H1 (cell line): ENCODE results near the gene UBR7. TPM values are rescaled to one million over a fixed set of nuclear protein-coding genes. Genes with fewer than 3 reads are reported as not detected.

Source experiments
- CTCF ChIA-PET: fragments of 300-600 bp; sonication (Branson Sonifier 250); formaldehyde crosslinking; loops from one replicate; lab custom pipeline; 2021; ENCODE audit not compliant: partially characterized antibody; lab: Charles Lee
- POLR2A ChIA-PET: fragments of 300-600 bp; sonication (Branson Sonifier 250); formaldehyde crosslinking; loops from one replicate; lab custom pipeline; 2021; ENCODE audit warnings: inconsistent platforms; ENCODE audit not compliant: partially characterized antibody; lab: Charles Lee
- DNase-seq, 2 experiments: peaks; one replicate each; pipeline versions ENCODE4 v3.0.0 to v3.0.0-alpha.2; 2010 to 2022; ENCODE audit warnings: low spot score in 2 of 2, low read depth in 1 of 2, mixed read lengths in 1 of 2
- FAIRE-seq: peaks from 2 replicates; lab custom pipeline; 2011; peaks lifted over from hg19 to GRCh38; lab: Jason Lieb, UNC
- H2AFZ ChIP-seq: 2 replicates; pipeline ENCODE4 v1.8.1; 2012; ENCODE audit warnings: low read length, inconsistent platforms
- H2AK5ac ChIP-seq: 2 replicates; pipeline ENCODE4 v1.6.1; 2013; ENCODE audit warnings: low read depth, low read length
- H2BK120ac ChIP-seq: replicated peaks from 2 replicates; pipeline ENCODE3; 2013; ENCODE audit warnings: low read depth, low read length, inconsistent platforms
- H2BK12ac ChIP-seq: 2 replicates; pipeline ENCODE4 v1.6.1; 2013; ENCODE audit warnings: low read depth, low read length
- H2BK15ac ChIP-seq: 2 replicates; pipeline ENCODE4 v1.6.1; 2013; ENCODE audit warnings: low read length
- H2BK20ac ChIP-seq: 2 replicates; pipeline ENCODE4 v1.6.1; 2013; ENCODE audit warnings: low read length
- H2BK5ac ChIP-seq: 2 replicates; pipeline ENCODE4 v1.6.1; 2013; ENCODE audit warnings: low read depth, low read length
- H3K14ac ChIP-seq: 2 replicates; pipeline ENCODE4 v1.6.1; 2013; ENCODE audit warnings: inconsistent platforms; ENCODE audit not compliant: insufficient read length
- H3K18ac ChIP-seq: 2 replicates; pipeline ENCODE4 v1.6.1; 2013; ENCODE audit warnings: low read length; ENCODE audit errors: extremely low read depth
- H3K23ac ChIP-seq: 2 replicates; pipeline ENCODE4 v1.6.1; 2013; ENCODE audit warnings: inconsistent platforms; ENCODE audit not compliant: insufficient read length
- H3K23me2 ChIP-seq: 2 replicates; pipeline ENCODE4 v1.6.1; 2013; ENCODE audit warnings: low read depth, low read length
- H3K27ac ChIP-seq: 2 replicates; pipeline ENCODE4 v1.6.1; 2011; ENCODE audit warnings: low read depth, low read length, inconsistent platforms
- H3K27me3 ChIP-seq, 4 experiments: replicated peaks in 1 of 4; 1 replicate in 1 of 4; 2 replicates in 3 of 4; pipeline versions ENCODE4 v1.6.1 to v1.8.1; 2011 to 2013; ENCODE audit warnings: low read length in 3 of 4, mild to moderate bottlenecking in 3 of 4, inconsistent platforms in 2 of 4, mixed read lengths in 2 of 4, moderate library complexity in 1 of 4; ENCODE audit not compliant: control insufficient read depth in 3 of 4, insufficient read depth in 3 of 4; ENCODE audit errors: extremely low read depth in 1 of 4
- H3K36me3 ChIP-seq, 4 experiments: 2 replicates each; pipeline versions ENCODE4 v1.6.1 to v1.8.1; 2011 to 2013; ENCODE audit warnings: mild to moderate bottlenecking in 4 of 4, low read length in 3 of 4, moderate library complexity in 2 of 4, control low read depth in 1 of 4, inconsistent platforms in 1 of 4; ENCODE audit not compliant: insufficient read depth in 4 of 4, control insufficient read depth in 2 of 4
- H3K4ac ChIP-seq: replicated peaks from 2 replicates; pipeline ENCODE3; 2013; ENCODE audit warnings: low read length, low read depth, mixed read lengths, inconsistent platforms; ENCODE audit not compliant: insufficient read length
- H3K4me1 ChIP-seq, 4 experiments: replicated peaks in 1 of 4; 1 replicate in 1 of 4; 2 replicates in 3 of 4; pipeline versions ENCODE4 v1.6.1 to v1.8.1; 2011 to 2013; ENCODE audit warnings: low read length in 3 of 4, inconsistent platforms in 2 of 4, mixed read lengths in 1 of 4; ENCODE audit not compliant: insufficient read depth in 4 of 4, control insufficient read depth in 3 of 4
- H3K4me2 ChIP-seq, 2 experiments: 2 replicates each; pipeline versions ENCODE4 v1.6.1 to v1.8.1; 2011 to 2013; ENCODE audit warnings: low read depth in 2 of 2, low read length in 2 of 2, control low read depth in 1 of 2, inconsistent platforms in 1 of 2, mild to moderate bottlenecking in 1 of 2; ENCODE audit not compliant: insufficient read depth in 1 of 2
- H3K4me3 ChIP-seq, 4 experiments: fragments of 200-600, 300-600 bp in 1 of 4; sonication (generic), shearing (Covaris generic), sonication (Bioruptor Twin) in 1 of 4; 2 replicates each; pipeline versions ENCODE4 v1.5.1 to v1.8.1; 2011 to 2016; ENCODE audit warnings: low read length in 4 of 4, low read depth in 3 of 4, control low read depth in 2 of 4, inconsistent platforms in 2 of 4, mild to moderate bottlenecking in 2 of 4, mixed read lengths in 1 of 4, moderate library complexity in 1 of 4; ENCODE audit not compliant: insufficient read depth in 2 of 4; ENCODE audit errors: extremely low read depth in 1 of 4
- H3K56ac ChIP-seq: replicated peaks from 2 replicates; pipeline ENCODE3; 2013; ENCODE audit warnings: low read depth, mild to moderate bottlenecking, mixed read lengths, low read length, inconsistent platforms; ENCODE audit not compliant: insufficient read length
- H3K79me1 ChIP-seq: 2 replicates; pipeline ENCODE4 v1.6.1; 2013; ENCODE audit warnings: low read depth, low read length, control low read depth
- H3K79me2 ChIP-seq, 2 experiments: 2 replicates each; pipeline versions ENCODE4 v1.6.1 to v1.8.1; 2012 to 2013; ENCODE audit warnings: low read length in 2 of 2, mild to moderate bottlenecking in 2 of 2, inconsistent platforms in 1 of 2; ENCODE audit not compliant: insufficient read depth in 2 of 2, control insufficient read depth in 1 of 2
- H3K9ac ChIP-seq, 4 experiments: replicated peaks in 1 of 4; 1 replicate in 1 of 4; 2 replicates in 3 of 4; pipeline versions ENCODE4 v1.6.1 to v1.8.1; 2011 to 2013; ENCODE audit warnings: low read depth in 3 of 4, low read length in 3 of 4, control low read depth in 2 of 4, mild to moderate bottlenecking in 2 of 4, moderate library complexity in 2 of 4, inconsistent platforms in 1 of 4; ENCODE audit errors: extremely low read depth in 1 of 4
- H3K9me3 ChIP-seq, 2 experiments: 2 replicates each; pipeline versions ENCODE4 v1.6.1 to v1.8.1; 2012 to 2013; ENCODE audit warnings: mild to moderate bottlenecking in 2 of 2, moderate library complexity in 2 of 2, control low read depth in 1 of 2, inconsistent platforms in 1 of 2, low read depth in 1 of 2, low read length in 1 of 2, mixed read lengths in 1 of 2; ENCODE audit not compliant: insufficient read depth in 2 of 2
- H4K20me1 ChIP-seq, 2 experiments: replicated peaks in 1 of 2; 2 replicates each; pipeline versions ENCODE3 to v1.8.1; 2011 to 2013; ENCODE audit warnings: inconsistent platforms in 2 of 2, low read length in 2 of 2, mild to moderate bottlenecking in 1 of 2; ENCODE audit not compliant: insufficient read depth in 2 of 2, control insufficient read depth in 1 of 2
- H4K5ac ChIP-seq: 2 replicates; pipeline ENCODE4 v1.6.1; 2013; ENCODE audit warnings: low read length, low read depth, mixed read lengths, inconsistent platforms; ENCODE audit not compliant: insufficient read length
- H4K8ac ChIP-seq: 2 replicates; pipeline ENCODE4 v1.8.0; 2013; ENCODE audit warnings: mild to moderate bottlenecking, moderate library complexity, low read length, inconsistent platforms; ENCODE audit not compliant: insufficient read depth; ENCODE audit errors: extremely low read depth
- H4K91ac ChIP-seq: replicated peaks from 2 replicates; pipeline ENCODE3; 2013; ENCODE audit warnings: low read length, mixed read lengths, inconsistent platforms; ENCODE audit not compliant: insufficient read length
- CBX8 ChIP-seq: fragments of 300-800, 300-1000 bp; sonication (generic); IDR thresholded peaks from 2 replicates; pipeline ENCODE4 v1.7.1; 2016; ENCODE audit warnings: low read depth, low read length, borderline replicate concordance
- CHD1 ChIP-seq: IDR thresholded peaks from 2 replicates; pipeline ENCODE4 v1.6.1; 2012; ENCODE audit warnings: low read depth, low read length, improper control_type of control experiment
- CREB1 ChIP-seq: IDR thresholded peaks from 2 replicates; pipeline ENCODE4 v1.6.1; 2012; ENCODE audit warnings: inconsistent platforms
- CTCF ChIP-seq, 3 experiments: IDR thresholded peaks; 1 replicate in 2 of 3; 2 replicates in 1 of 3; pipeline versions ENCODE4 v1.5.1 to v1.6.1; 2011; ENCODE audit warnings: low read length in 3 of 3, mild to moderate bottlenecking in 3 of 3, inconsistent platforms in 2 of 3, low read depth in 1 of 3, moderate library complexity in 1 of 3; ENCODE audit not compliant: insufficient read depth in 1 of 3; ENCODE audit errors: control extremely low read depth in 1 of 3
- POU5F1 ChIP-seq: IDR thresholded peaks from 2 replicates; pipeline ENCODE4 v1.6.1; 2011; ENCODE audit warnings: low read depth, mild to moderate bottlenecking, low read length, moderate library complexity
- SIX5 ChIP-seq: IDR thresholded peaks from 2 replicates; pipeline ENCODE4 v1.6.1; 2011; ENCODE audit warnings: mild to moderate bottlenecking, low read depth, low read length
- SP4 ChIP-seq: IDR thresholded peaks from 2 replicates; pipeline ENCODE4 v1.6.1; 2012; ENCODE audit warnings: low read length, inconsistent platforms
- TAF1 ChIP-seq: IDR thresholded peaks from 2 replicates; pipeline ENCODE4 v1.6.1; 2011; ENCODE audit warnings: mild to moderate bottlenecking, low read depth, low read length
- WGBS, 2 experiments: shearing (Covaris generic) in 1 of 2; methylation state at CpG; one replicate each; pipeline versions ENCODE4 v1.1.6 to v1.1.7; 2013 to 2015; ENCODE audit warnings: low lambda C conversion rate in 2 of 2, mixed read lengths in 2 of 2, inconsistent platforms in 1 of 2, low coverage in 1 of 2, missing lambda C conversion rate in 1 of 2; ENCODE audit not compliant: insufficient replicate concordance in 2 of 2, insufficient coverage in 1 of 2, insufficient read length in 1 of 2; ENCODE audit errors: extremely low coverage in 1 of 2, missing lambda C conversion rate in 1 of 2; 5-methylcytosine and 5-hydroxymethylcytosine counted together
- polyA plus RNA-seq, 7 experiments: library from polyadenylated mRNA; depleted of rRNA in 3 of 7; stranded (reverse) in 5 of 7; unstranded in 2 of 7; fragments of >200 nt in 5 of 7; fragments of 200-250 nt in 2 of 7; gene quantifications; 1 replicate in 5 of 7; 2 replicates in 1 of 7; 4 replicates in 1 of 7; pipeline versions ENCODE4 v1.2.1 to v1.2.3, GENCODE V29; 2011 to 2013; ENCODE audit warnings: missing spikeins in 2 of 7, mixed read lengths in 2 of 7
- total RNA-seq: library from RNA; stranded (reverse); fragmentation: NEBNext Ultra II Directional; extraction: Animal tissue kit (Norgen Biotek cat#: 25700); gene quantifications from 2 replicates; pipeline ENCODE4 v1.2.1, GENCODE V29; 2021
- TF ChIP-seq, protein P1 (sequence below): IDR thresholded peaks from 2 replicates; pipeline ENCODE4 v1.6.1; 2011; ENCODE audit warnings: low read length, improper control_type of control experiment

Gene UBR7
- total and polyA plus RNA-seq, 2 of the 8 experiments (the other 6 are each of a cell fraction or from before 2014, with no cell fraction given), result 20.1 to 28.4 TPM

DNA sequence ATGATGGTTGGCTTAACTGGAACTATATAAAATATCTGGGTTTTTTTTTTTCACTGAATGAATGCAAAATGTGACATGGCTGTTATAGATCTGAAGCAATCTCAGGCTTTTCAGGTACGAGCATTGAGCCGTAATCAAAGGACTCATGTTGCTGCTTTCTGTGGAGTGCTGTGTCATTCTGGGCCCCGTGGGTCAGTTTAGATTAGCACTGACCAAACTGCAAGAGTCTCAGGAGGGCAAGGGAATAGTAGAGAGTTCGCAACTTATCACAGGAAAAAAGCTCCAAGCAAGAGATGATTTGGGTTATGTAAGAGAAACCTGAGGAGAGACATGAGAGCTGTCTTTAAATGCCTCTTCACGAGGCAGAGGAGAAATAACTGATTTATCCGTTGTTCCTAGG is 59.1 kb downstream of the UBR7 start:
- no peak overlapping the region for H3K14ac ChIP-seq
- H3K4me2 ChIP-seq, result no peak overlapping the region
- no peak overlapping the region for H2AFZ ChIP-seq
- no peak overlapping the region for H3K9ac ChIP-seq
- no peak overlapping the region for H3K18ac ChIP-seq
- no peak overlapping the region for H2BK15ac ChIP-seq
- no peaks in the 10 kb centered on the region for H3K9me3 ChIP-seq
- no peak overlapping the region for H2BK5ac ChIP-seq
- no peaks in the 10 kb centered on the region for H3K27me3 ChIP-seq
- FAIRE-seq (no peak), DNase-seq (no peak)
- no peak overlapping the region for H4K8ac ChIP-seq
- H3K4me1 ChIP-seq, result no peaks in the 10 kb centered on the region
- H2AK5ac ChIP-seq, result no peak overlapping the region
- H4K91ac ChIP-seq, result no peak overlapping the region
- H3K36me3 ChIP-seq, result peaks cover 0 to 14% (median 3%) of the 10 kb centered on the region in 4 experiments; a peak in 5 of 8 replicates
- H3K4ac ChIP-seq, result no peak overlapping the region
- WGBS, 2 experiments, result 85% methylated on average over 6 of the region's 6 CpGs; no CpG with 5 or more reads in 1 of the 2 experiments
- no peak overlapping the region for H4K5ac ChIP-seq
- no peak overlapping the region for H2BK120ac ChIP-seq
- ChIA-PET CTCF (interaction anchor here (0.6 to 1.0 kb wide), 2 partner anchors 43 to 670 kb away, joined by 3 to 4 read pairs; no protein-coding TSS in a partner anchor), POLR2A (no interaction called here)
- no peak overlapping the region for H3K23ac ChIP-seq
- H3K79me2 ChIP-seq, result peaks cover 0 to 2% of the 10 kb centered on the region in 2 experiments; a peak in 1 of 4 replicates
- H3K56ac ChIP-seq, result no peak overlapping the region
- peaks cover 0 to 2% of the 10 kb centered on the region in 2 experiments for H4K20me1 ChIP-seq
- no peak overlapping the region for H2BK12ac ChIP-seq
- no peaks in the 10 kb centered on the region; the same call in 1 of the 2 replicates for H3K23me2 ChIP-seq
- no peak overlapping the region for H2BK20ac ChIP-seq
- peaks cover 2% of the 10 kb centered on the region; the same call in 1 of the 2 replicates for H3K79me1 ChIP-seq
- TF ChIP-seq POU5F1 (no peak), CBX8 (no peak), TAF1 (no peak), SP4 (no peak), SIX5 (no peak), CHD1 (no peak), CTCF (IDR thresholded peaks at IDR 0.05; ENCODE audit: control extremely low read depth in 1 of 3, insufficient read depth in 1 of 3, low read depth in 1 of 3, low read length in 3 of 3) (no peak), CREB1 (no peak)
- TF ChIP-seq, protein P1, sequence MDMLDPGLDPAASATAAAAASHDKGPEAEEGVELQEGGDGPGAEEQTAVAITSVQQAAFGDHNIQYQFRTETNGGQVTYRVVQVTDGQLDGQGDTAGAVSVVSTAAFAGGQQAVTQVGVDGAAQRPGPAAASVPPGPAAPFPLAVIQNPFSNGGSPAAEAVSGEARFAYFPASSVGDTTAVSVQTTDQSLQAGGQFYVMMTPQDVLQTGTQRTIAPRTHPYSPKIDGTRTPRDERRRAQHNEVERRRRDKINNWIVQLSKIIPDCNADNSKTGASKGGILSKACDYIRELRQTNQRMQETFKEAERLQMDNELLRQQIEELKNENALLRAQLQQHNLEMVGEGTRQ, result no peak
- no peak overlapping the region for H3K27ac ChIP-seq
- no peak overlapping the region for H3K4me3 ChIP-seq
